Measurements from ENCODE around the gene LRMDA. TPM values are rescaled to one million over a fixed set of nuclear protein-coding genes. Genes with fewer than 3 reads are reported as not detected.

The LRMDA gene
- polyA plus RNA-seq, 3 donors: 39.8 to 59.6 (median 56.4) TPM

DNA sequence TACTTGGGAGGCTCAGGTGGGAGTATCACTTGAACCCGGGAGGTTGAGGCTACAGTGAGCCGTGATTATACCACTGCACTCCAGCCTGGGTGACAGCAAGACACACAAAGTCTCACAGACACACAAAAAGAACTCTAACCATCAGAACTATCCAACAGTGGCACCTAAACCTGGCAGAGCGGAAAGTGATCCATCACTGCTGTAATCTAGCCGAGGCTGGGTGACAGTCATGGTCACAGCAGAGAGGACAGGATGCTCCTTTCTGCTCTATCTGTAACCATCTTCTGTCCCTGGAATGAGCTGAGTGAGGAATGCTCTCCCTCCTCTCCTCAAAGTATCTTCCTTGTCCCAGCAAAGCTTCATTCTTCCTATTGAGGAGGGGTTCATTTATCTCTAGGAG, 656.6 kb downstream of the LRMDA start:
- H3K9me3 Mint-ChIP-seq: peaks cover 0 to 3% (median 0%) of the 10 kb centered on the region in 7 donors
- intact Hi-C loops (cut with micrococcal nuclease): no loop called here
- H3K4me3 Mint-ChIP-seq: no peak overlapping the region
- Histone ChIP-seq H3K79me2 (ENCODE audit: insufficient read depth, low read length) (no peaks in the 10 kb centered on the region), H3K4me1 (ENCODE audit: control insufficient read depth in 1 of 2, insufficient read depth in 2 of 2, low read length in 2 of 2) (no peaks in the 10 kb centered on the region), H3K4me3 (replicated peaks in 1 of 3; ENCODE audit: low read depth in 2 of 3, low read length in 3 of 3) (no peak overlapping the region), H3K9me3 (replicated peaks in 1 of 2; ENCODE audit: control insufficient read depth in 1 of 2, insufficient read depth in 1 of 2, low read length in 2 of 2) (no peaks in the 10 kb centered on the region), H3K27me3 (ENCODE audit: control insufficient read depth in 2 of 2, insufficient read depth in 2 of 2, low read length in 2 of 2) (no peaks in the 10 kb centered on the region), H2AFZ (ENCODE audit: insufficient read depth, low read depth, low read length, poor library complexity, severe bottlenecking) (no peak overlapping the region), H4K20me1 (ENCODE audit: insufficient read depth, low read length) (no peaks in the 10 kb centered on the region), H3K36me3 (replicated peaks in 1 of 2; ENCODE audit: control insufficient read depth in 1 of 2, insufficient read depth in 2 of 2, low read length in 2 of 2) (no peaks in the 10 kb centered on the region), H3K9ac (ENCODE audit: insufficient read depth, low read length, poor library complexity, severe bottlenecking) (no peak overlapping the region), H3K27ac (ENCODE audit: low read depth in 1 of 2, low read length in 2 of 2) (no peak overlapping the region), H3K4me2 (replicated peaks; ENCODE audit: extremely low read depth, low read length, poor library complexity, severe bottlenecking) (no peak overlapping the region)
- no peaks in the 10 kb centered on the region for H3K4me1 Mint-ChIP-seq
- DNase-seq: no peak
- H3K27ac Mint-ChIP-seq: no peak overlapping the region
- peaks cover 9 to 10% of the 10 kb centered on the region in 2 donors for H3K36me3 Mint-ChIP-seq
- peaks cover 0 to 2% (median 0%) of the 10 kb centered on the region in 3 donors for H3K27me3 Mint-ChIP-seq (ENCODE audit: low read depth in 3 of 3)
- TF ChIP-seq CTCF (IDR thresholded peaks at IDR 0.05): no peak
- 80% methylated on average over 2 of the region's 4 CpGs for WGBS (ENCODE audit: insufficient coverage)

DNA sequence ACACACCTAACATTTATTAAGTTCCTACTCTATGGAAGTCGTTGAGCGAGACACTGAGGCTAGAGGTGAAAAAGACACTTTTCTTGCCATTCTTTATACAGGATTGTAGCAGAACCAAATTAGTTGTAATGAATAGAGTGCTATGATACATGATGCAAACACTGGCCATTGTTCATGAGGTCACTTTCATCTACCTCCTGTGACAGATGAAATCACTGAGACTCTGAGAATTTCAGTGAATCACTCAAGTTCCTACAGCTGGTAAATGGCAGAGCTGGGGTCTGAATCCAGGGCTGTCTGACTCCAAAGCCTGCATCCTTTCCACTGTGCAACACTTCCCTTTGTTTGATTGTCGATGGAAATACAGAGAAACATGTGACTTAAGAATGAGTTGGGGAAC, 657.6 kb downstream of the LRMDA start:
- no peaks in the 10 kb centered on the region for H3K4me1 Mint-ChIP-seq
- H2AFZ ChIP-seq (ENCODE audit: insufficient read depth, low read depth, low read length, poor library complexity, severe bottlenecking): no peak overlapping the region
- H3K36me3 ChIP-seq (replicated peaks in 1 of 2; ENCODE audit: control insufficient read depth in 1 of 2, insufficient read depth in 2 of 2, low read length in 2 of 2): no peaks in the 10 kb centered on the region
- no peak overlapping the region for H3K4me3 ChIP-seq (replicated peaks in 1 of 3; ENCODE audit: low read depth in 2 of 3, low read length in 3 of 3)
- TF ChIP-seq CTCF (IDR thresholded peaks at IDR 0.05): no peak
- peaks cover 0 to 2% (median 0%) of the 10 kb centered on the region in 3 donors for H3K27me3 Mint-ChIP-seq (ENCODE audit: low read depth in 3 of 3)
- no peaks in the 10 kb centered on the region for H3K9me3 ChIP-seq (replicated peaks in 1 of 2; ENCODE audit: control insufficient read depth in 1 of 2, insufficient read depth in 1 of 2, low read length in 2 of 2)
- H3K27ac Mint-ChIP-seq: no peak overlapping the region
- no peak overlapping the region for H3K4me2 ChIP-seq (replicated peaks; ENCODE audit: extremely low read depth, low read length, poor library complexity, severe bottlenecking)
- DNase-seq: no peak
- H4K20me1 ChIP-seq (ENCODE audit: insufficient read depth, low read length): no peaks in the 10 kb centered on the region
- no peaks in the 10 kb centered on the region for H3K4me1 ChIP-seq (ENCODE audit: control insufficient read depth in 1 of 2, insufficient read depth in 2 of 2, low read length in 2 of 2)
- peaks cover 0 to 3% (median 0%) of the 10 kb centered on the region in 7 donors for H3K9me3 Mint-ChIP-seq
- intact Hi-C loops (cut with micrococcal nuclease): no loop called here
- H3K4me3 Mint-ChIP-seq: no peak overlapping the region
- H3K27ac ChIP-seq (ENCODE audit: low read depth in 1 of 2, low read length in 2 of 2): no peak overlapping the region
- no peaks in the 10 kb centered on the region for H3K79me2 ChIP-seq (ENCODE audit: insufficient read depth, low read length)
- H3K9ac ChIP-seq (ENCODE audit: insufficient read depth, low read length, poor library complexity, severe bottlenecking): no peak overlapping the region
- H3K36me3 Mint-ChIP-seq: peaks cover 8 to 9% of the 10 kb centered on the region in 2 donors
- H3K27me3 ChIP-seq (ENCODE audit: control insufficient read depth in 2 of 2, insufficient read depth in 2 of 2, low read length in 2 of 2): no peaks in the 10 kb centered on the region
- no CpG with 5 or more reads among the region's 3 CpGs for WGBS (ENCODE audit: insufficient coverage)

Measured in CD14-positive monocyte (primary cell).